ENCODE results near the gene AOC2. TPM values are rescaled to one million over a fixed set of nuclear protein-coding genes. Genes with fewer than 3 reads are reported as not detected.
A peak's percentile ranks its signal among the peaks of the same experiment; 100 is the strongest.

Gene AOC2
- total RNA-seq, 1 experiment from 2014 or later: 1.4 TPM

DNA sequence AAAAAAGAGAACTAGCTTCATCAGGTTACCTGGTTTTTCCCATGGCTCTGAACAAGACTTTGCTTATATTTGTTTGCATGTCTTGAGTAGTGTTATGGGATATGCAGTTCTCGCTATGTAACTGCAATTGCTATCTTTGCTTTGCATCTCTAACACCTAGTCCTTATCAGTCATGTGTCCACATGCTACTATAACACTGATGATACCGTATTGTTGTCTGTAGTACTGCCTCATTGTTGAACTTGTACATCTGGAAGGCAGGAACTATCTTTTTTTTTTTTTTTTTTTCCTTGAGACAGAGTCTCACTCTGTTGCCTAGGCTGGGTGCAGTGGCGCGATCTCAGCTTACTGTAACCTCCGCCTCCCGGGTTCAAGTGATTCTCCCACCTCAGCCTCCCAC lies 8.6 kb upstream of the AOC2 start:
- POLR2A ChIA-PET (ENCODE audit: unreplicated experiment): no interaction called here

DNA sequence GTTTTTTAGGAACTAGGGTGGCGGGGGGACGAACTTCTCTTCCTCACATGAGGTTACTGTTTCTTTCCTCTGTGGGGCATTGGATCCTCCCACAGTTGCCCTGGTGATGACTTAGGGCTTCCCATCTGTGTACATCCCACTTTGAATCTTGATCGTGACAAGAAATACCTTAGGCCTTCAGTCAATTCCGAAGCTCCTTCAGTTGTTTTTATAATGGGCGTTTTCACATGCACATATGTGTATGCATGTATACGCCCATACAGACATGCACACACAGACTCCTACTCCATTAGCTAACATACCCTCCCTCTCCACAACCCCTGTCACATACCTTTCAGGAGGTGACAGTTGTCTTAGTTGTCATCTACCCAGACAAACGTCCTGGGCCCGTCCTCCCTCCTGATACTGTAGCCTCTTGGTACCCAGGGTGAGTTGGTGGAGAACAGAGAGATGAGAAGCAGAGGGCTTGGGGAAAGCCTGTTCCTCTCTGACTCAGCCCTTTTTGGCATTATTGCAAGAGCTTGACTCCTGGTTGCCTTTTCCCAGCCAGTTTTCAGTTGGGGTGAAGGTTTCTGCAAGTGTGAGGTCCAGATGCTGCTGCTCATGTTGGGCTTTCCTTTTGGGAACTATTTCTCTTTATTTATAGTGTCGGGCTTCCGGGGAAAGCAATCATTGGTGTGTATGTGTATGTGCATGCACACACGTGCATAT lies 2.2 kb upstream of the AOC2 start:
- ChIA-PET POLR2A (ENCODE audit: unreplicated experiment) (no interaction called here), CTCF (interaction anchor here (1.4 kb wide), 1 partner anchor 87 kb away, joined by 7 read pairs; no protein-coding TSS in a partner anchor)
- H3K4me2 ChIP-seq (ENCODE audit: low read length): no peak overlapping the region
- H3K9me2 ChIP-seq (replicated peaks; ENCODE audit: low read length): no peaks in the 10 kb centered on the region
- H4K20me1 ChIP-seq (ENCODE audit: low read length): no peaks in the 10 kb centered on the region
- no peak overlapping the region for H3K4me3 ChIP-seq (ENCODE audit: low read length)
- 0 out of 2 replicates have a peak, but pooled peaks have one; percentile 18 for ATAC-seq
- no peaks in the 10 kb centered on the region for H3K79me2 ChIP-seq (ENCODE audit: low read length)
- H3K9me3 ChIP-seq (ENCODE audit: low read length): no peaks in the 10 kb centered on the region
- peaks cover 53% of the 10 kb centered on the region for H3K36me3 ChIP-seq (ENCODE audit: low read depth, low read length)
- DNase-seq: no peak
- no peak overlapping the region for H2AFZ ChIP-seq (ENCODE audit: low read length)
- intact Hi-C loops (cut with micrococcal nuclease): no loop called here
- H3K4me1 ChIP-seq (ENCODE audit: insufficient read depth, low read length): peaks cover 8% of the 10 kb centered on the region
- BruUV-seq (replicated peaks): TSS peak; percentile 16
- no peaks in the 10 kb centered on the region for H3F3A ChIP-seq (ENCODE audit: low read length, unreplicated experiment)
- H3K27me3 ChIP-seq (ENCODE audit: low read length): no peaks in the 10 kb centered on the region
- no peak for TF ChIP-seq EZH2phosphoT487 (IDR thresholded peaks at IDR 0.05; ENCODE audit: borderline replicate concordance, low read length)
- TF ChIP-seq EZH2 (IDR thresholded peaks at IDR 0.05; ENCODE audit: low read length, unreplicated experiment): no peak
- TF ChIP-seq, protein P1, sequence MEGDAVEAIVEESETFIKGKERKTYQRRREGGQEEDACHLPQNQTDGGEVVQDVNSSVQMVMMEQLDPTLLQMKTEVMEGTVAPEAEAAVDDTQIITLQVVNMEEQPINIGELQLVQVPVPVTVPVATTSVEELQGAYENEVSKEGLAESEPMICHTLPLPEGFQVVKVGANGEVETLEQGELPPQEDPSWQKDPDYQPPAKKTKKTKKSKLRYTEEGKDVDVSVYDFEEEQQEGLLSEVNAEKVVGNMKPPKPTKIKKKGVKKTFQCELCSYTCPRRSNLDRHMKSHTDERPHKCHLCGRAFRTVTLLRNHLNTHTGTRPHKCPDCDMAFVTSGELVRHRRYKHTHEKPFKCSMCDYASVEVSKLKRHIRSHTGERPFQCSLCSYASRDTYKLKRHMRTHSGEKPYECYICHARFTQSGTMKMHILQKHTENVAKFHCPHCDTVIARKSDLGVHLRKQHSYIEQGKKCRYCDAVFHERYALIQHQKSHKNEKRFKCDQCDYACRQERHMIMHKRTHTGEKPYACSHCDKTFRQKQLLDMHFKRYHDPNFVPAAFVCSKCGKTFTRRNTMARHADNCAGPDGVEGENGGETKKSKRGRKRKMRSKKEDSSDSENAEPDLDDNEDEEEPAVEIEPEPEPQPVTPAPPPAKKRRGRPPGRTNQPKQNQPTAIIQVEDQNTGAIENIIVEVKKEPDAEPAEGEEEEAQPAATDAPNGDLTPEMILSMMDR (conservative IDR thresholded peaks at IDR 0.05; ENCODE audit: low read depth, low read length): no peak
- no peak overlapping the region for H3K27ac ChIP-seq (ENCODE audit: low read length)
- H3K9ac ChIP-seq (ENCODE audit: low read length): no peak overlapping the region

More for the DNA sequence above, 8.6 kb upstream of the AOC2 start:
- H3K9me2 ChIP-seq (replicated peaks; ENCODE audit: low read length): no peaks in the 10 kb centered on the region
- intact Hi-C loops (cut with micrococcal nuclease): no loop called here
- H3K36me3 ChIP-seq (ENCODE audit: low read depth, low read length): peaks cover 19% of the 10 kb centered on the region
- CTCF ChIA-PET: no interaction called here
- H3K9ac ChIP-seq (ENCODE audit: low read length): no peak overlapping the region
- H3K4me2 ChIP-seq (ENCODE audit: low read length): no peak overlapping the region
- H3K27ac ChIP-seq (ENCODE audit: low read length): no peak overlapping the region
- peaks cover 12% of the 10 kb centered on the region for H3K4me1 ChIP-seq (ENCODE audit: insufficient read depth, low read length)
- no TSS peak for BruUV-seq (replicated peaks)
- H3K9me3 ChIP-seq (ENCODE audit: low read length): no peaks in the 10 kb centered on the region
- no peak for TF ChIP-seq EZH2phosphoT487 (IDR thresholded peaks at IDR 0.05; ENCODE audit: borderline replicate concordance, low read length)
- no peak for TF ChIP-seq EZH2 (IDR thresholded peaks at IDR 0.05; ENCODE audit: low read length, unreplicated experiment)
- TF ChIP-seq, protein P1 (conservative IDR thresholded peaks at IDR 0.05; ENCODE audit: low read depth, low read length): no peak
- ATAC-seq (no peak), DNase-seq (no peak)
- no peaks in the 10 kb centered on the region for H3K27me3 ChIP-seq (ENCODE audit: low read length)
- H2AFZ ChIP-seq (ENCODE audit: low read length): no peak overlapping the region
- H3F3A ChIP-seq (ENCODE audit: low read length, unreplicated experiment): no peaks in the 10 kb centered on the region
- H3K4me3 ChIP-seq (ENCODE audit: low read length): no peak overlapping the region
- H3K79me2 ChIP-seq (ENCODE audit: low read length): peaks cover 45% of the 10 kb centered on the region
- no peaks in the 10 kb centered on the region for H4K20me1 ChIP-seq (ENCODE audit: low read length)

DNA sequence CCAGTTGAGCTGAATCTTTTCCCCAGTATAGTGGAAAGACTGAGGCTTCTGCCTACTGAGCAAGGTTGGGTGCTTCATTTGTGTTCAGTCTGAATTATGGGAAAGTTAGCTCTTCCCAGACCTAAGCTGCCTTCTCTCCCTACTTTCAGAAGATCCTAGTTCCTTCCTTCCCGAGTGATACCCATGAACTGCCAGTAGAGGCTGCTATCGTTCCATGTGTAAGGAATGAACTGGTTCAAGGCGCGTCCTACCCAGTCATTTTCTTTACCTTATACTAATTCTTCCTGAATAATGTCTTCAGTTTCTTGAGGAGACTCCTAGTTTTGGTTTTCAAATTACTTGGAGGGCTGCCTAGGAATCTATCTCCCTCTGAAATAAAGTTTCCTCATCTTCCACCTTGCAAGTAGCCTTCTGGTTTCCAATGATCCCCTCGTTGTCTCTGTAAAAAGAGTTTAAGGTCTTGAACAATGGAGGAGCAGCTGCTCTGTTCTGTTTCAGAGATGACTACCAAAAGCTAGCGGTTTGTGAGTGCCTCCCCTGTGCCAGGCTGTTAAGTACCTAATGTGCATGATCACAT lies 934 bp upstream of the AOC2 start:
- peaks cover 43% of the 10 kb centered on the region for H3K36me3 ChIP-seq (ENCODE audit: low read depth, low read length)
- no peaks in the 10 kb centered on the region for H3K9me3 ChIP-seq (ENCODE audit: low read length)
- H3K9me2 ChIP-seq (replicated peaks; ENCODE audit: low read length): no peaks in the 10 kb centered on the region
- no peak overlapping the region for H2AFZ ChIP-seq (ENCODE audit: low read length)
- H3F3A ChIP-seq (ENCODE audit: low read length, unreplicated experiment): no peaks in the 10 kb centered on the region
- H3K27me3 ChIP-seq (ENCODE audit: low read length): no peaks in the 10 kb centered on the region
- TF ChIP-seq EZH2phosphoT487 (IDR thresholded peaks at IDR 0.05; ENCODE audit: borderline replicate concordance, low read length): no peak
- TF ChIP-seq, protein P1 (conservative IDR thresholded peaks at IDR 0.05; ENCODE audit: low read depth, low read length): peak; percentile 81
- no peak for TF ChIP-seq EZH2 (IDR thresholded peaks at IDR 0.05; ENCODE audit: low read length, unreplicated experiment)
- DNase-seq (peak; percentile 63), ATAC-seq (peak; percentile 72)
- H3K4me2 ChIP-seq (ENCODE audit: low read length): no peak overlapping the region
- H4K20me1 ChIP-seq (ENCODE audit: low read length): no peaks in the 10 kb centered on the region
- no TSS peak for BruUV-seq (replicated peaks)
- no peak overlapping the region for H3K27ac ChIP-seq (ENCODE audit: low read length)
- intact Hi-C loops (cut with micrococcal nuclease): loop anchor here (1.0 kb wide), 1 partner anchor 86 kb away; no protein-coding TSS in a partner anchor
- H3K79me2 ChIP-seq (ENCODE audit: low read length): no peaks in the 10 kb centered on the region
- H3K4me1 ChIP-seq (ENCODE audit: insufficient read depth, low read length): peaks cover 8% of the 10 kb centered on the region
- H3K4me3 ChIP-seq (ENCODE audit: low read length): no peak overlapping the region
- H3K9ac ChIP-seq (ENCODE audit: low read length): no peak overlapping the region
- ChIA-PET POLR2A (ENCODE audit: unreplicated experiment) (no interaction called here), CTCF (interaction anchor here (0.7 to 1.4 kb wide), 2 partner anchors 86 to 154 kb away, joined by 4 to 7 read pairs; no protein-coding TSS in a partner anchor)
